Measurements from ENCODE around the gene RRAGC.

DNA sequence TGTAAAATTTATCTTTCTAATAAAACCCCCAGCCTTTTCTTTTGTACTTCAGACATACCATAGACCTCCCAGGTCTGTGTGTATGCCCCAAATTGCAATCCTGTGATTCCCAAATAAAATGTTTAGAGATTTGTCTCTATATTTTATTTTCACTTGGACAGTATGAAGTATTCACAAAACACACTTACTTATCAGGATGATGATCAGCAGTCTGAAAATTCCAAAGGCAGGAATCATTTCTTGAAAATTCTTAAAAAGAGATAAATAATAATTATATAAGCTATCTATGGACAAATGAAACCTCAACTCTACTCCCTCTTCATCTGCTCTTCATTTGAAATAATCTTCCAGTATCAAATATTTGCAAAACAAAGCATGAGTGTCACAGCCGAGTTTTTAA is 33.4 kb upstream of the RRAGC start:
- TF ChIP-seq, protein P1, sequence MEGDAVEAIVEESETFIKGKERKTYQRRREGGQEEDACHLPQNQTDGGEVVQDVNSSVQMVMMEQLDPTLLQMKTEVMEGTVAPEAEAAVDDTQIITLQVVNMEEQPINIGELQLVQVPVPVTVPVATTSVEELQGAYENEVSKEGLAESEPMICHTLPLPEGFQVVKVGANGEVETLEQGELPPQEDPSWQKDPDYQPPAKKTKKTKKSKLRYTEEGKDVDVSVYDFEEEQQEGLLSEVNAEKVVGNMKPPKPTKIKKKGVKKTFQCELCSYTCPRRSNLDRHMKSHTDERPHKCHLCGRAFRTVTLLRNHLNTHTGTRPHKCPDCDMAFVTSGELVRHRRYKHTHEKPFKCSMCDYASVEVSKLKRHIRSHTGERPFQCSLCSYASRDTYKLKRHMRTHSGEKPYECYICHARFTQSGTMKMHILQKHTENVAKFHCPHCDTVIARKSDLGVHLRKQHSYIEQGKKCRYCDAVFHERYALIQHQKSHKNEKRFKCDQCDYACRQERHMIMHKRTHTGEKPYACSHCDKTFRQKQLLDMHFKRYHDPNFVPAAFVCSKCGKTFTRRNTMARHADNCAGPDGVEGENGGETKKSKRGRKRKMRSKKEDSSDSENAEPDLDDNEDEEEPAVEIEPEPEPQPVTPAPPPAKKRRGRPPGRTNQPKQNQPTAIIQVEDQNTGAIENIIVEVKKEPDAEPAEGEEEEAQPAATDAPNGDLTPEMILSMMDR (IDR thresholded peaks at IDR 0.05) = no peak
- TF ChIP-seq POLR2AphosphoS5 (IDR thresholded peaks at IDR 0.05) = no peak
- TF ChIP-seq POLR2A (IDR thresholded peaks at IDR 0.05) = no peak

Data from suprapubic skin (tissue), 4 donors.